OCI-LY1 (cell line): ENCODE data around the gene G6PC3.
A peak's percentile ranks its signal among the peaks of the same experiment; 100 is the strongest.

Source experiments
- H2AFZ ChIP-seq: fragments of 200-600 bp; sonication (generic), shearing (Covaris generic); 2 replicates; pipeline ENCODE4 v1.6.0; 2014; ENCODE audit warnings: antibody characterized with exemption, mild to moderate bottlenecking, low read length
- H3F3A ChIP-seq: fragments of 200-600 bp; sonication (generic), shearing (Covaris generic); 2 replicates; pipeline ENCODE4 v1.6.0; 2014; ENCODE audit warnings: mild to moderate bottlenecking, antibody characterized with exemption, low read length, moderate library complexity; ENCODE audit not compliant: insufficient read depth
- H3K27ac ChIP-seq: fragments of 200-600 bp; sonication (generic); 2 replicates; pipeline ENCODE4 v1.5.1; 2014; ENCODE audit warnings: low read length, mixed run types, mild to moderate bottlenecking, low read depth; ENCODE audit not compliant: poor library complexity, severe bottlenecking
- H3K27me3 ChIP-seq: fragments of 200-600 bp; sonication (generic); 2 replicates; pipeline ENCODE4 v1.6.0; 2014; ENCODE audit warnings: antibody characterized with exemption, mild to moderate bottlenecking, low read length, moderate library complexity; ENCODE audit not compliant: insufficient read depth
- H3K36me3 ChIP-seq: fragments of 200-600 bp; sonication (generic); 2 replicates; pipeline ENCODE4 v1.6.1; 2014; ENCODE audit warnings: mild to moderate bottlenecking, antibody characterized with exemption, low read length, moderate library complexity, mixed read lengths; ENCODE audit not compliant: insufficient read depth
- H3K4me1 ChIP-seq: fragments of 200-600 bp; sonication (generic); 2 replicates; pipeline ENCODE4 v1.5.1; 2014; ENCODE audit warnings: mild to moderate bottlenecking, low read length, moderate library complexity; ENCODE audit not compliant: insufficient read depth, severe bottlenecking
- H3K4me2 ChIP-seq: fragments of 200-600 bp; sonication (generic), shearing (Covaris generic); 2 replicates; pipeline ENCODE4 v1.6.1; 2014; ENCODE audit warnings: low read length
- H3K4me3 ChIP-seq: fragments of 200-600 bp; sonication (generic); 2 replicates; pipeline ENCODE4 v1.5.1; 2014; ENCODE audit warnings: low read length, low read depth, mild to moderate bottlenecking, mixed read lengths; ENCODE audit not compliant: poor library complexity, severe bottlenecking
- H3K79me2 ChIP-seq: fragments of 200-600 bp; shearing (Covaris generic); 2 replicates; pipeline ENCODE4 v1.6.1; 2016; ENCODE audit warnings: mixed run types, low read length, mixed read lengths; ENCODE audit not compliant: insufficient read depth
- H3K9ac ChIP-seq: fragments of 200-600 bp; sonication (generic), shearing (Covaris generic); 2 replicates; pipeline ENCODE4 v1.6.1; 2014; ENCODE audit warnings: mild to moderate bottlenecking, low read length, mixed read lengths
- H3K9me2 ChIP-seq: fragments of 200-600 bp; sonication (generic), shearing (Covaris generic); 2 replicates; pipeline ENCODE4 v1.6.1; 2014; ENCODE audit warnings: low read depth, mild to moderate bottlenecking, low read length, mixed read lengths
- H3K9me3 ChIP-seq: fragments of 200-600 bp; shearing (Covaris generic); 2 replicates; pipeline ENCODE4 v1.6.1; 2014; ENCODE audit warnings: low read length, mixed read lengths
- H4K20me1 ChIP-seq: fragments of 200-600 bp; sonication (generic), shearing (Covaris generic); 2 replicates; pipeline ENCODE4 v1.6.0; 2016; ENCODE audit warnings: mild to moderate bottlenecking, low read length; ENCODE audit not compliant: insufficient read depth
- CTCF ChIP-seq: fragments of 200-600 bp; sonication (generic), shearing (Covaris generic); IDR thresholded peaks from 2 replicates; pipeline ENCODE4 v1.5.1; 2017; ENCODE audit warnings: mild to moderate bottlenecking, antibody characterized with exemption, low read length, moderate library complexity, mixed read lengths
- EZH2 ChIP-seq: fragments of 200-600 bp; sonication (generic), shearing (Covaris generic); IDR thresholded peaks from 2 replicates; pipeline ENCODE4 v1.8.0; 2017; ENCODE audit warnings: borderline replicate concordance, mixed run types, mild to moderate bottlenecking, antibody characterized with exemption, low read length, moderate library complexity, mixed read lengths

G6PC3 gene

DNA sequence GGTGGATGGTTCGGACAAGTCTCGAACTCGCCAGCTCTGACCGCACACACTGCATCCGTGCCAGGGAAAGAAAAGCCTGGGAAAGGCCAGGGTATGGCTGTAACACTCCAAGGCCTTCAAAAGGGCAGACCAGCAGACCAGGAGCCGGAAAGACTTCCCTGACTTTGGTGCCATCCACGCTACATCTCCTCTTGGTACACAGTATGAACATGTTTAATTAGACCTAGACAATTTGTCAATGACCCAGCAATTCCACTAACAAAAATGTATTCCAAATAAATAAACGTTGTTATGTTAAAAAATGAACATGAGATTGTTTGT, 53.5 kb downstream of the G6PC3 start:
- H3K27me3 ChIP-seq: no peaks in the 10 kb centered on the region
- H3F3A ChIP-seq: no peaks in the 10 kb centered on the region
- peak overlapping the region; percentile 68 for H3K4me3 ChIP-seq
- H2AFZ ChIP-seq: no peak overlapping the region
- H3K9me3 ChIP-seq: no peaks in the 10 kb centered on the region
- no peak overlapping the region for H3K27ac ChIP-seq
- peak overlapping the region; percentile 63 for H3K4me2 ChIP-seq
- H3K9me2 ChIP-seq: no peaks in the 10 kb centered on the region
- TF ChIP-seq CTCF (no peak), EZH2 (no peak)
- peak overlapping the region; percentile 74 for H3K9ac ChIP-seq
- H4K20me1 ChIP-seq: no peaks in the 10 kb centered on the region
- H3K36me3 ChIP-seq: no peaks in the 10 kb centered on the region
- no peaks in the 10 kb centered on the region for H3K79me2 ChIP-seq
- peaks cover 16% of the 10 kb centered on the region for H3K4me1 ChIP-seq
